SKM-1 treated with dmso at 0.1 percent for 144 hours (cell line): Measurements from ENCODE around the gene CRYGS.

ENCODE experiments used
- DNase-seq: peaks from one replicate; lab custom pipeline; 2025; ENCODE audit not compliant: unreplicated experiment; lab: John Stamatoyannopoulos, UW

The CRYGS gene

DNA sequence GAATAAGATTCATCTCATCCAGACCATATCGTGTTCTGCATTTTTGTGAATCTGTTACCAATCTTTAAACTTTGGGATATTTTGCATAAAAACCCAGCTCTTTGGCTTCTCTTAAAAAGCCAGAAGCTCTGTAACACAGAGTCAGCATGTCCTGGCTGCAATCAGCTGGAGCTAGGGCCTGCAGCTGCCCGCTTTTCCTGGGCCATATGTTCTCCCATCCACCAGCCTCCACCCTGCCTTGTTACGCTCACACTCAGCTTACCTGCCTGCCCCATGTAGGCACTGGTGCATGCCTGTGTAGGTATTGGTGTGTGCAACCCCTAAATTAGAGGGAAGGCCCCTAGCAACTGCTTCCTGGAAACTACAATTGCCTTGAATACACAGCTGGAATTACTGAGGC lies 48.2 kb downstream of the CRYGS start:
- DNase-seq: no peak

GRCh38 chr3:186493525-186494255 lies 50.5 kb downstream of the CRYGS start:
- DNase-seq: no peak

GRCh38 chr3:186492385-186492984 lies 51.7 kb downstream of the CRYGS start:
- DNase-seq: no peak

- DNase-seq: no peak
These were observed 54.7 kb downstream of the CRYGS start for GRCh38 chr3:186489507-186489906.
